HG03442 (cell line): ENCODE measurements around the gene AIG1.
"Not testable (repeated sequence)": the region's sequence is repeated elsewhere in the genome, so short reads cannot be mapped to it uniquely, and the experiment has no call there.

Experiments
- ATAC-seq: cut with Tn5 transposase; IDR thresholded peaks from one replicate; pipeline ENCODE4 v1.9.1; 2021; ENCODE audit warnings: mild to moderate bottlenecking, moderate library complexity; ENCODE audit not compliant: unreplicated experiment

The AIG1 gene

DNA sequence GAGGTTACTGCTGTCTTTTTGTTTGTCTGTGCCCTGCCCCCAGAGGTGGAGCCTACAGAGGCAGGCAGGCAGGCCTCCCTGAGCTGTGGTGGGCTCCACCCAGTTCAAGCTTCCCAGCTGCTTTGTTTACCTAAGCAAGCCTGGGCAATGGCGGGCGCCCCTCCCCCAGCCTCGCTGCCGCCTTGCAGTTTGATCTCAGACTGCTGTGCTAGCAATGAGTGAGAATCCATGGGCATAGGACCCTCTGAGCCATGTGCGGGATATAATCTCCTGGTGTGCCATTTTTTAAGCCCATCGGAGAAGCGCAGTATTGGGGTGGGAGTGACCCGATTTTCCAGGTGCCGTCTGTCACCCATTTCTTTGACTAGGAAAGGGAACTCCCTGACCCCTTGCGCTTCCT, 247.1 kb downstream of the AIG1 start:
- ATAC-seq: not testable (repeated sequence)

DNA sequence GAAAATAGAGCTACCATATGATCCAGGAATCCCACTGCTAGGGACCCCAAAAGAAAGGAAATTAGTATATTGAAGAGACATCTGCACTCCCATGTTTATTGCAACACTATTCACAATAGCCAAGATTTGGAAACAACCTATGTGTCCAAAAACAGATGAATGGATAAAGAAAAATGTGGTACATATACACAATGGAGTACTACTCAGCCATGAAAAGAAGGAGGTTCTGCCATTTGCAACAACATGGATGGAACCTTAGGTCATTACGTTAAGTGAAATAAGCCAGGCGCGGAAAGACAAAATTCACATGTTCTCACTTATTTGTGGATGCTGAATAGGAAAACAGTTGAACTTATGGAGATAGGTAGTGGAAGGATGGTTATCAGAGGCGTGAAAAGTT, 252.5 kb downstream of the AIG1 start:
- ATAC-seq: no peak

DNA sequence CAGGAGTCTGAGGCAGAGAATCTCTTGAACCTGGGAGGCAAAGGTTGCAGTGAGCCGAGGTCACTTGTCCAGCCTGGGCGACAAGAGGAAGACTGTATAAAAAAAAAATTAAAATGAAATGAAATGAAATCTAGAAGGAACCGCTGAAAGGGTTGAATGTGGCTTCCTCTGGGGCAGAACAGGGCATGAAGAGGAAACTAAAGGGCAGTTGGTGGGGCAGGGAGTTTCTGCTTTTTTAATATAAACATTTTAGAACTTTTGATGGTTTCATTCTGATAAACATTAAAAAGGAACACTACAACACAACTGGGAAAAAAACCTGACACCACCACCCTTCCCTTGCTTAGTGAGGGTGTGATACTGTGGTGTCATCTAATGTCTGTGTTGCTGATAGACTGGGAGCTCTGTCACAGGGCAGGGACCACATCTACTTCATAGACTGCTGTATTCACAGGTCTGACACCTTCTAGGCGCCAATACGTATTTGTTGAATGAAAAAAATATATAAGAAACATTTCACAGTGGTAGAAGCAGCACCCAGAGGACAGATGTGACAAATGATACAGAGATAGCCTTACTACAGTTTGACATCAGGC, 260.9 kb downstream of the AIG1 start:
- ATAC-seq: no peak

DNA sequence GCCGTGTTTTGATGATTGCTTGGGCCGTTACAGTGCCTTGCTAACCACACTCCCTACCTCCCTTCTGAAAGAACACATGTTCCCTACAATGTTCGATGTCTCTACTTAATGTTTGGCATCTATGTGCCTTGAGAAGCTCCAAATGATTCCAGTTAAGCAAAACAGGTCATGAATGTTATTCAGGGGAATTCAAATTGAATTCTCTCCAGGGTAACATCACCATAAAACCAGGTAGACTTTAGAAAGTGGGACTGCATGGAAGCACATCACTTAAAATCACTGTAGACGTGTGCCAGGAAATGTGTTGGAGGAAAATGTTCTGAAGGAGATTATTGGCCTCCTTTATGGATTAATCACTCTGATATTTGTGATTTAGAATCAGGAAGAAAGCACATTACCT, 261.7 kb downstream of the AIG1 start:
- ATAC-seq: no peak

DNA sequence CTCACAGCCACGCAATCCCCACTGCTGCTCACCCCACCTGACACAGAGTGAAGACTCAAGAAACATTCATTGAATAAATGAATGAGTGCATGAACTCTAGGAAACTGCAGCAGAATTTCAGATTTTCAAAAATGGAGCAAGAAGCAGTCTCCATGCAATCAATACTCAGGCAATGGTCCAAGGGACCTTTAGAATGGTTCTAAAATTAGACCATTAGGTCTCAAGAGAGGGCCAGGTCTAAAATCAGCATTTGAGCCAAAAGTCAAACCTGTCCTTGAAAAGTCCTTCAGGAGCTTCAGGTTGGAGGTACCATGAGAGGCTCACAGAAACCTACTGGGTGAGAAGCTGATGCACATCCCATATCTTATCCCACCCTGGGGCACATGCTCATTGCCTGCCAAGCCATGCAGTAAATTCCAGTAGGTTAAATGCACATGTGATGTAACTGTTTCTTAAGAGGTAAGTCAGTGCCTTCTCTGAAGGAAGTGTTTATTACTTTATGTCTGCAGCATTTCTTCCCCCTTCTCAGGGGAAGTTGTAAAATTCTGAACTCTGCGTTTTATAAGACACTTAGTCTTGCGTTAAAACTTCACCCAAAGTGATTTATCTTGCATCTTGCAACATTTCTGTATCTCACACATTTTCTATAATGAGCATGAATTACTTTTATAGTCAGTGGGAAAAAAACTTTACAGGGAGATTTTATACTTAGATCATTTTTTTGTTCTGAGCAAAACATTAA, 263.2 kb downstream of the AIG1 start:
- no peak for ATAC-seq

DNA sequence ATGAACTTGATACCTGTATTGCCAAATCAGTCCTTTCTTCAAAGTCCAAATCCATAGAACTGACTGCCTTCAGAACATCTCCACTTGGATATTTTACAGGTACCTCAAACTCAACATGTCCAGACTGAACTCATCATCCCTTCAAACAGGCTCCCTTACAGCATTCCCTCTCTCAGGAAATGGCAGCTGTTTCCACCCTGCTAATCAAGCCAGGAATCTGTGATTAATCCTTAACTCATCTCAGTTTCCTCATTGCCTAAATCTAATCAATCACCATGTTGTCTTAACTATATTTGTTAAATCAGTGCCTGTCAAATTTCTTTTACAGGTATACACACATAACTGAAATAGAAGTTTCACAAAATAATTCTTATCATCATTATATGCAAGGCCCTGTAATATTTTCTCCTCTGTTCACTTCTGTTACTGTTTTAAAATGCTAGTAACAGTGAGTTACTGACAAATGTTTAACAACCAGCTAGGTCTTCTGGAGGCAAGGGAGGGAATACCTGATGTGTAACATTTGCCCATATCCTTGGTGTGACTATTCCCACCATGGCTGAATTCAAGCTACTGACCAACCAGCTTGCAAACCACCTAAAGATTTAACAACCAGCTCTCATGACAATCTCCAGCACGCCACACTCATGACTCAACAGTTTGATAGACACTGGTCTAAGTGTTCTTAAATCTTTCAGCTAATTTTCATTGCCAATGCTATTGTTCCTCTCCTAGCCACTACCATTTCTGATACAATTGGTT, 264.9 kb downstream of the AIG1 start:
- no peak for ATAC-seq

DNA sequence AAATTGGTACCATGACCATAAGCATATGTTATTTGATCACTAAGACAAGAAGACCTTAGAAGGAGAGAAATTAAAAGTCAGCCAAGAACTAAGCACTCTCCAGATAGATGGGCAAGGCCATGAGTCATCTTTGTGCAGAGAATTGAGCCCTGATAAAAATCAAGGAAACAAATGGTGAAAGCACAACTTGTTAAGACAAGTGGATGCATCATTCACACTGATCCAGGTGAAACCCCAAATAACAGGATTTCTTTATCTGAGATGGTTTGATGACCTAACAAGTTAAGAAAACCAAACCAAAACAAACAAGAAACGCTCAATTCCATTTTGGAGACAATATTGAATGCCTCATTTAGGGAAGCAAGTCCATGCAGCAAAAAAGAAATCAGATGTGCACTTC, 268.2 kb downstream of the AIG1 start:
- ATAC-seq: no peak

DNA sequence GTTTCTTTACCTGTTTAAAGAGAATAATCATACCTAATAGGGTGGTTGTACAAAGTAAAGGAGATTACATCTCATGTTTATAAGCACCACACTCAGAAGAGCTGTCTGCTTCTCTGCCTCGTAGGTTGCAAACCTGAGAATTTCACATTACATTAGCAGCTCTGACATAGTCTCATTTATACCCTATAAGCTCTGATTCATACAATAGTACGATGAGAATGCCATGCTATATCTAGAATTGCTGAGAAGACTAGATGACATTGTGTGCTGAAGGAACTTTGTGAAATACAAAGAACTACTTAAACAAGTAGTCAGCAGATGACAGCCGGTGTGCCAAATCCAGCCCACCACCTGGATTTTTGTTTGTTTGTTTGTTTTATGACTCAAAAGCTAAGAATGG, 268.6 kb downstream of the AIG1 start:
- no peak for ATAC-seq

DNA sequence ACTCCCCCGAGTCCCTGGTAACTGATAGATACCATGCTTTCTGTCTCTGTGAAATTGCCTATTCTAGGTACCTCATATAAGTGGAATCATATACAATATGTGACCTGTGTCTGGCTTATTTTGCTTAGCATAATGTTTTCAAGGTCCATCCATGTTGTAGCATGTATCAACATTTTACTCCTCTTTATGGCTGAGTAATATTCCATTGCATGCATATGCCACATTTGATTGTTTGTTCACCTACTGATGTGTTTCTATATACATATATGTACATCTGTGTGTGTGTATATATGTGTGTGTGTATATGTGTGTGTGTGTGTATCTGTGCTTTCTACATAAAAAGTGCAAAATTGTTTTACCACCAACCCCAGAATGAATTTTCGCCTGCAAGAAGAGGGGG, 270.7 kb downstream of the AIG1 start:
- ATAC-seq: no peak

DNA sequence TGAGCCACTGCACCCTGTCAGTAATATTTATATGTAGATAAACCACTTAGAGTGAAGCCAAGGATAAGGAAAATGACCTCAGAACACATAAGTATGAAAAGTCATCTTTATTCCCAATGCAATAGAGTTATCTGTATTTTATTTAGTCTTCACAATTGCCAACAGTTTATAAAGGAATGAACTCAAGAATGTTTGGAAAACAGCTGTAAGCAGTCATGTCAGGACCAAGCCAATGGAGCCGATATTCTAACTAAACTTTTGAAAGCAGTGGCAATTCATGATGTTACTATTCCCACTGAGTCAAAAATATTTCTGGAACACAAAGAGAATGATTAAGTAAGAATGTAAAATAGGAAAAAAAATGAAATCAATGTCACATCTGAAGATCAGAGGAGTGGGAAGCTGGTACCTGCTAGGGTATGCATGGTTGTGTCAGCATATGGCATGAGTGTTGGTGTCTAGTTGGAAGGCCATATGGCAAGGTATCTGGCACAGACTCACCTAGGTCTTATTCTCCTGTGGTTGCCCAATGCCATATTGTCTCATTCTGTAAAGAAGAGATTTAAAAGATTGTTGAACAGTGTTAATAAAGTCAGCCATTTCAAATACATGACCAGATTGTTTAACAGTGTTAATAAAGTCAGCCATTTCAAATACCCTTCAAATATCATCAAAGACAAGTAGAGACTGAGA, 271.6 kb downstream of the AIG1 start:
- ATAC-seq: no peak

DNA sequence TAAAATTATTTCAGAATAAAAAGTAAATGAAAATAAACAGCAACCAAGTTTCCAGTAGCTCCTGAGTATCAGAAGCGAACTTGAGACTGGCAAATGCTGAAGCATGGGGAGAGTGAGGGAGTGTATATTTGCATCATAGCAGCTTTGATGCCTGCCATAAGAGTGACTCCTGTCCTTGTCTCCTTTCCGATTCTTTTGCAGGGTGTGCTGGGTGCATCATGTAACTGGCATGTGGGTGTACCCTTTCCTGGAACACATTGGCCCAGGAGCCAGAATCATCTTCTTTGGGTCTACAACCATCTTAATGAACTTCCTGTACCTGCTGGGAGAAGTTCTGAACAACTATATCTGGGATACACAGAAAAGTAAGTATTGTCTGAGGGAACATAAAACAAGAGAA, 272.4 kb downstream of the AIG1 start:
- no peak for ATAC-seq

DNA sequence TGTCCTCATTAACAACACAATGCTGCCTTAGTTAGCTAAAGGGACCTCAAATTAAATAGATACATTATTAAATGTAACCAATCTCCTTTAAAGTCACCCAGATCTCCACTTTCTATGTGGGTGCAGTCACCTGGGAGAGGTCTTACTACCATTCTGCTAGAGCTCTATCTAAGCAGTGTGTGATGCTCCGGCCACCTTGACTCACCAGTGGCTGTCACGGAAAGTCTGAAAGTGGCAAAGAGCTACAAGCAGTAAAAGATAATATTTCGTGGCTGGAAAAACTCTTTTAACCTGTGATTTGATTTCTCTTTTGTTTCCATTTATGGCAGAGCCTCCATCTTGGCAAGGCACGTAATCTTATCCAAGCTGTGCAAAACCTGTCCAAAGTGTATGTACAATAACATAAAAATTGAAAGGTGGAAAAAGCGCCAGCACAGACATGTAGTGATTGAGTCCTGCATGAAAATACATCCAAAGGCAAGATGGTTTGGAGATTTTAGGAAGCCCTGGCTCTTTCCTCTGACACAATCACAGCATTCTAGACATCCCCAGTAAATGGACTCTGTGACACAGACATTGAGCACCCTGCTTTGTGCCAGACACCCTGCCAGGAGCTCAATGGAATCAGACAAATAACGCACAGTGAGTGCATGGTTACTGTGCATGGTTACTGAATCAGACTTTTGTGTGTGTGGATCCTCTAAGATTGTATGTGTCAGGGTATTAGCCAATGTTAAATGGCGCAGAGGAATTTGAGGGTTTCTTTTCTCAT, 273.2 kb downstream of the AIG1 start:
- ATAC-seq: no peak

DNA sequence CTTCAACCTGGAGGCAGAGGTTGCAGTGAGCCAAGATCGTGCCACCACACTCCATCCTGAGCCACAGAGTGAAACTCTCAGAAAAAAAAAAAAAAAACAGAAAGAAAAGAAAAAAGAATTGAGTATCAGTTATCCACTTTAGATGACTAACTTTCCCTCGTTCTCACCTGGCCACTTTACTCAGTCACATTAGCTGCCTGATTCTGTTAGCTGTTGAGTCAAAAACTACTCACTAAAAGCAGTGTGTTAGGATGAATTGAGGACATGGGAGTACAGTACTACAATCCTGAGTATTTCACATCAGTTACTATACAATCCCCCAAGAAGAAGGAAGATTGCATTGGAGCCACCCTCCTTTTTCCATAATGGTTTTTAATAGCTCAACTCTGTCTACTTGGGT, 275.2 kb downstream of the AIG1 start:
- no peak for ATAC-seq

DNA sequence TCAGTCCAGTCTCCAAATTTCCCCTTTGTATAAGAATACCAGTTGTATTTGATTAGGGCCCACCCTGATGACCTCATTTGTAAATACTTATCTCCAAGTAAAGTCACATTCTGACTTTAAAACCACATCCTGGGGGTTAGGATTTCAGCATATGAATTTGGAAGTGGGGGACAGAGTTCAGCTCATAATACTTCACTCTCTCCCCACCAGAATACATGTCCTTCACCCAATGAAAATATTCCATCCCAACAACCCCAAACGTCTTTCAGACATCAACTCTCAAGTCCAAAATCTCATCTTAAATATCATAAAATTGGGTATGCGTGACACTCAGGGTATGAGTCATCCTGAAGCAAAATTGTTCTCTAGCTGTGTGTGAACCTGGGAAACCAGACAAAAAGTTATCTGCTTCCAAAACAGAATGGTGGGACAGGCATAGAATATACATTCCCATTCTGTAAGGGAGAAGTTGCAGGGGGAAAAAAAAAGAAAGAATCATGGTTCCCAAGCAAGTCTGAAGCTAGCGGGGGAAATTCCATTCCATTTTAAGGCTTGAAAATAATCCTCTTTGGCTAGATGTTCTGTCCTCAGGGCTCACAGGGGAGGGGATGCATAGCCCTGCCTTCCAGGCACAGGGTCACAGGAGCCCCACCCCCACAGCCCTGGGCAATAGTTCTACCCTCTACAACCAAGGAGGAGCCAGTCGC, 275.9 kb downstream of the AIG1 start:
- no peak for ATAC-seq

DNA sequence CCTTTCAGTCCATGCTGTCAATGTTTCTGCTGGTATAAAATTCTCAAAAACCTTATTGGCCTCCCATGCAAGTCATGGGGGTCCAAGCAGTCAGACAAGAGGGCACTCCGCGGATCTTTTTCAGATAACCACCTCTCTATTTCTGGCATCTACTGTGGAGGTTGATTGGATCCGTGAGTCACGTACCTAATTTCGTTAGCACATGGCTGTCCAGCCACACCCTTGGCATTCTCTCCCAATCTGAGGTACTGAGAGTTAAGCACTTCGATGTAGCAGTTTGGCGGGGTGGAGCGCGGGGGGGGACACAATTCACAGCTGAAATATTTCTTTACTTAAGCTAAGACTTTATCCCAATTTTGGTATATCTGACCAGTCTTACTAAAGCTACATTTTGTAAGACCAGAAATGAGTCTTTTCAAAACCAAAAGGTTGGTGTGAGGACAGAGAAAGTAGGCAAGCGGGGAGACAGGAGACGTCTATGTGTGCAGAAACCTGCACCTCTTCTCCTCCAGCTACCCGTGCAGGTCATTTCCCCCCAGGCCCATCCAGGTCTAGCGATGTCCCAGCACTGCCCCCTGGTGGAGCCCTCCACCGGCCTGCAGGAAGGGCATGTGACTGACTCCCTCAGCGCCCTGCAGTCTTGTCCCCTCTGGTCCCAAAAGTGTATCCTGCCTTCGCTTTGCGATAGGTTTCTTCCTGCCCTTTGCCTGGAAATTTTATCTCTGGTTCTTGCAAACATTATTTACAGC, 276.7 kb downstream of the AIG1 start:
- no peak for ATAC-seq

DNA sequence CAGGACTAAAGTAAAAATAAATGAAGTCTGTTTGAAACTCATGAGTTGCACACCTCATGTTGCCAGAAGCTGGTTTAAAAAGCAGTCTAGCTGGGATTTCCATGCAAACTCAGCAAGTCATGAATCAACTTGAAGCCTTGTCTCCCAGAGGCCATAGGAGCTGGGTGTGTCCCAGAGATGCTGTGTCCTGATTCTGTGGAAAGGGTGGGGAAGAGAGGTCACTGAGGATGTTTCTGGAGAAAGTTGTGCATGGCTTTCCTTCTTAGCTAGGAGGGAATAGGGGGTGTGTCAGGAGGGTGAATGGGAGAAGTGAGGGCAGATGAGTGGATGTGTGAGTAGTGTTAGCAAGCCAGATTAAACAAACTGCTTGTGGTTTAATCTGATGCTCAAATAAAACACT, 278.5 kb downstream of the AIG1 start:
- ATAC-seq: no peak

DNA sequence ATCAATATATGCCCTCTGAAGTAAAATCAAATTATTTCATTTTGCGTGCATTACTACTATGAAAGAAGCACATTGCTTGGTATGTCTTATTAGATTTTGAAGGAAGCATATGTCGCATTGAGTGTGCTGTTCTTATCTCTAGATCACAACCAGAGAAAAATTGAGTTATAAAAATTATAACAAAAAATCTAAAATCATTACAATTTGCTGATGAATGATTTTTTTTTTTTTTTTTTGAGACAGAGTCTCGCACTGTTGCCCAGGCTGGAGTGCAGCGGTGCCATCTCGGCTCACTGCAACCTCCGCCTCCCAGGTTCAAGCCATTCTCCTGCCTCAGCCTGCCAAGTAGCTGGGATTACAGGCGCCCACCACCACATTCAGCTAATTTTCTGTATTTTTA, 284.8 kb downstream of the AIG1 start:
- ATAC-seq: not testable (repeated sequence)

DNA sequence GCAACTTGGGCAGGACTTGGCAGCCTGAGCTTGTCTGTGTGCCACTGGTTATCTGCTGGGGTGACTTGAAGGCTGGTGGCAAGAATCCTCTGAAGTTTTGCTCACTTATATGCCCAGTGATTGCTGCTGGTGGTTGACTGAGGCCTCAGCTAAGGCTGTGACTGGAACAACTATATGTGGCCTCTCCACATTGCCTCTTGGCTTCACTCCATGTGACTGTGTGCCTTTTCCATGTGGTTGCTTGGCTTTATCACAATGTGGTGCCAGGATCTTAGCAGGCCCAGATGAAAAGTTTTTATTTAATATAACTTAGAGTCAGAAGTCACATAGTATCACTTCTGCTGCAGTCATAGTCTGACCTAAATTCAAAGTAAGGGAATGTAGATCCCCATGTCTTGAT, 285.3 kb downstream of the AIG1 start:
- ATAC-seq: no peak

DNA sequence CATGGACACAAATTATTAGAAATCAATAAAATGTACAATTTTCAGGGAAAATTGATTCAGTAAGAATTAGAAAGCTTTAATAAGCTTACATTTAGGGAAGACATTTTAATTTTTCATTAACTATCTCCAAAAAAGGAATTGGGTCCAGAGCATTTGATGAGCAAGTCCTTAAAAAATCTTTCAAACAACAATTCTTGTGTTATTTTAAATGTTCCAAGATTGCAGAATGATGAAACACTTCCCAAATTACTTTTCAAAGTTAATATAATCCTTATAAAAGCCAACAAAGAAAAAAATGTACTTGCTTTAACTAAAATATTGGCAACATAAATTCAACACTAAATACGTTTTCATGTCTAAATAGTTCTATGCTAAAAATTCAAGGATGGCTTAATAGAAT, 287.8 kb downstream of the AIG1 start:
- no peak for ATAC-seq

DNA sequence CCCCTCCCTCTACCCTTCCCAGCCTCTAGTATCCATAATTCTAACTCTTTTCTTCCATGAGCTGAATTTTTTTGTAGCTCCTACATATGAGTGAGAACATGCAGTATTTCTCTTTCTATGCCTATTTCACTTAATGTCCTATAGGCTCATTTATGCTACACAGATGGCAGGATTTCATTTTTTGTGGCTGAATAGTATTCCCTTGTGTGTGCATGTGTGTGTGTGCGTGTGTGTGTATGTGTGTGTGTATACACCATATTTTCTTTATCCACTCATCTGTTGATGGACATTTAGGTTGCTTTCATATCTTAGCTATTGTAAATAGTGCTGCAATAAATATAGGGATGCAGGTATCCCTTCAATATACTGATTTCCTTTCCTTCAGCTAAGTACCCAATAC, 288.8 kb downstream of the AIG1 start:
- no peak for ATAC-seq
